H1 (cell line): ENCODE results near the gene MYPOP. TPM values are rescaled to one million over a fixed set of nuclear protein-coding genes. Genes with fewer than 3 reads are reported as not detected.

ENCODE experiments used
- CTCF ChIA-PET: fragments of 300-600 bp; sonication (Branson Sonifier 250); formaldehyde crosslinking; loops from one replicate; lab custom pipeline; 2021; ENCODE audit not compliant: partially characterized antibody; lab: Charles Lee
- POLR2A ChIA-PET: fragments of 300-600 bp; sonication (Branson Sonifier 250); formaldehyde crosslinking; loops from one replicate; lab custom pipeline; 2021; ENCODE audit warnings: inconsistent platforms; ENCODE audit not compliant: partially characterized antibody; lab: Charles Lee
- DNase-seq, 2 experiments: peaks; one replicate each; pipeline versions ENCODE4 v3.0.0 to v3.0.0-alpha.2; 2010 to 2022; ENCODE audit warnings: low spot score in 2 of 2, low read depth in 1 of 2, mixed read lengths in 1 of 2
- FAIRE-seq: peaks from 2 replicates; lab custom pipeline; 2011; peaks lifted over from hg19 to GRCh38; lab: Jason Lieb, UNC
- H2AFZ ChIP-seq: 2 replicates; pipeline ENCODE4 v1.8.1; 2012; ENCODE audit warnings: low read length, inconsistent platforms
- H2AK5ac ChIP-seq: 2 replicates; pipeline ENCODE4 v1.6.1; 2013; ENCODE audit warnings: low read depth, low read length
- H2BK120ac ChIP-seq: replicated peaks from 2 replicates; pipeline ENCODE3; 2013; ENCODE audit warnings: low read depth, low read length, inconsistent platforms
- H2BK12ac ChIP-seq: 2 replicates; pipeline ENCODE4 v1.6.1; 2013; ENCODE audit warnings: low read depth, low read length
- H2BK15ac ChIP-seq: 2 replicates; pipeline ENCODE4 v1.6.1; 2013; ENCODE audit warnings: low read length
- H2BK20ac ChIP-seq: 2 replicates; pipeline ENCODE4 v1.6.1; 2013; ENCODE audit warnings: low read length
- H2BK5ac ChIP-seq: 2 replicates; pipeline ENCODE4 v1.6.1; 2013; ENCODE audit warnings: low read depth, low read length
- H3K14ac ChIP-seq: 2 replicates; pipeline ENCODE4 v1.6.1; 2013; ENCODE audit warnings: inconsistent platforms; ENCODE audit not compliant: insufficient read length
- H3K18ac ChIP-seq: 2 replicates; pipeline ENCODE4 v1.6.1; 2013; ENCODE audit warnings: low read length; ENCODE audit errors: extremely low read depth
- H3K23ac ChIP-seq: 2 replicates; pipeline ENCODE4 v1.6.1; 2013; ENCODE audit warnings: inconsistent platforms; ENCODE audit not compliant: insufficient read length
- H3K23me2 ChIP-seq: 2 replicates; pipeline ENCODE4 v1.6.1; 2013; ENCODE audit warnings: low read depth, low read length
- H3K27ac ChIP-seq: 2 replicates; pipeline ENCODE4 v1.6.1; 2011; ENCODE audit warnings: low read depth, low read length, inconsistent platforms
- H3K27me3 ChIP-seq, 4 experiments: replicated peaks in 1 of 4; 1 replicate in 1 of 4; 2 replicates in 3 of 4; pipeline versions ENCODE4 v1.6.1 to v1.8.1; 2011 to 2013; ENCODE audit warnings: low read length in 3 of 4, mild to moderate bottlenecking in 3 of 4, inconsistent platforms in 2 of 4, mixed read lengths in 2 of 4, moderate library complexity in 1 of 4; ENCODE audit not compliant: control insufficient read depth in 3 of 4, insufficient read depth in 3 of 4; ENCODE audit errors: extremely low read depth in 1 of 4
- H3K36me3 ChIP-seq, 4 experiments: 2 replicates each; pipeline versions ENCODE4 v1.6.1 to v1.8.1; 2011 to 2013; ENCODE audit warnings: mild to moderate bottlenecking in 4 of 4, low read length in 3 of 4, moderate library complexity in 2 of 4, control low read depth in 1 of 4, inconsistent platforms in 1 of 4; ENCODE audit not compliant: insufficient read depth in 4 of 4, control insufficient read depth in 2 of 4
- H3K4ac ChIP-seq: replicated peaks from 2 replicates; pipeline ENCODE3; 2013; ENCODE audit warnings: low read length, low read depth, mixed read lengths, inconsistent platforms; ENCODE audit not compliant: insufficient read length
- H3K4me1 ChIP-seq, 4 experiments: replicated peaks in 1 of 4; 1 replicate in 1 of 4; 2 replicates in 3 of 4; pipeline versions ENCODE4 v1.6.1 to v1.8.1; 2011 to 2013; ENCODE audit warnings: low read length in 3 of 4, inconsistent platforms in 2 of 4, mixed read lengths in 1 of 4; ENCODE audit not compliant: insufficient read depth in 4 of 4, control insufficient read depth in 3 of 4
- H3K4me2 ChIP-seq, 2 experiments: 2 replicates each; pipeline versions ENCODE4 v1.6.1 to v1.8.1; 2011 to 2013; ENCODE audit warnings: low read depth in 2 of 2, low read length in 2 of 2, control low read depth in 1 of 2, inconsistent platforms in 1 of 2, mild to moderate bottlenecking in 1 of 2; ENCODE audit not compliant: insufficient read depth in 1 of 2
- H3K4me3 ChIP-seq, 4 experiments: fragments of 200-600, 300-600 bp in 1 of 4; sonication (generic), shearing (Covaris generic), sonication (Bioruptor Twin) in 1 of 4; 2 replicates each; pipeline versions ENCODE4 v1.5.1 to v1.8.1; 2011 to 2016; ENCODE audit warnings: low read length in 4 of 4, low read depth in 3 of 4, control low read depth in 2 of 4, inconsistent platforms in 2 of 4, mild to moderate bottlenecking in 2 of 4, mixed read lengths in 1 of 4, moderate library complexity in 1 of 4; ENCODE audit not compliant: insufficient read depth in 2 of 4; ENCODE audit errors: extremely low read depth in 1 of 4
- H3K56ac ChIP-seq: replicated peaks from 2 replicates; pipeline ENCODE3; 2013; ENCODE audit warnings: low read depth, mild to moderate bottlenecking, mixed read lengths, low read length, inconsistent platforms; ENCODE audit not compliant: insufficient read length
- H3K79me1 ChIP-seq: 2 replicates; pipeline ENCODE4 v1.6.1; 2013; ENCODE audit warnings: low read depth, low read length, control low read depth
- H3K79me2 ChIP-seq, 2 experiments: 2 replicates each; pipeline versions ENCODE4 v1.6.1 to v1.8.1; 2012 to 2013; ENCODE audit warnings: low read length in 2 of 2, mild to moderate bottlenecking in 2 of 2, inconsistent platforms in 1 of 2; ENCODE audit not compliant: insufficient read depth in 2 of 2, control insufficient read depth in 1 of 2
- H3K9ac ChIP-seq, 4 experiments: replicated peaks in 1 of 4; 1 replicate in 1 of 4; 2 replicates in 3 of 4; pipeline versions ENCODE4 v1.6.1 to v1.8.1; 2011 to 2013; ENCODE audit warnings: low read depth in 3 of 4, low read length in 3 of 4, control low read depth in 2 of 4, mild to moderate bottlenecking in 2 of 4, moderate library complexity in 2 of 4, inconsistent platforms in 1 of 4; ENCODE audit errors: extremely low read depth in 1 of 4
- H3K9me3 ChIP-seq, 2 experiments: 2 replicates each; pipeline versions ENCODE4 v1.6.1 to v1.8.1; 2012 to 2013; ENCODE audit warnings: mild to moderate bottlenecking in 2 of 2, moderate library complexity in 2 of 2, control low read depth in 1 of 2, inconsistent platforms in 1 of 2, low read depth in 1 of 2, low read length in 1 of 2, mixed read lengths in 1 of 2; ENCODE audit not compliant: insufficient read depth in 2 of 2
- H4K20me1 ChIP-seq, 2 experiments: replicated peaks in 1 of 2; 2 replicates each; pipeline versions ENCODE3 to v1.8.1; 2011 to 2013; ENCODE audit warnings: inconsistent platforms in 2 of 2, low read length in 2 of 2, mild to moderate bottlenecking in 1 of 2; ENCODE audit not compliant: insufficient read depth in 2 of 2, control insufficient read depth in 1 of 2
- H4K5ac ChIP-seq: 2 replicates; pipeline ENCODE4 v1.6.1; 2013; ENCODE audit warnings: low read length, low read depth, mixed read lengths, inconsistent platforms; ENCODE audit not compliant: insufficient read length
- H4K8ac ChIP-seq: 2 replicates; pipeline ENCODE4 v1.8.0; 2013; ENCODE audit warnings: mild to moderate bottlenecking, moderate library complexity, low read length, inconsistent platforms; ENCODE audit not compliant: insufficient read depth; ENCODE audit errors: extremely low read depth
- H4K91ac ChIP-seq: replicated peaks from 2 replicates; pipeline ENCODE3; 2013; ENCODE audit warnings: low read length, mixed read lengths, inconsistent platforms; ENCODE audit not compliant: insufficient read length
- GABPA ChIP-seq: IDR thresholded peaks from 2 replicates; pipeline ENCODE4 v1.6.1; 2011; ENCODE audit warnings: mild to moderate bottlenecking, low read length, moderate library complexity, borderline replicate concordance; ENCODE audit not compliant: insufficient read depth
- MAFK ChIP-seq: IDR thresholded peaks from 2 replicates; pipeline ENCODE4 v1.6.1; 2012; ENCODE audit warnings: low read depth, mild to moderate bottlenecking, improper control_type of control experiment, low read length
- WGBS, 2 experiments: shearing (Covaris generic) in 1 of 2; methylation state at CpG; one replicate each; pipeline versions ENCODE4 v1.1.6 to v1.1.7; 2013 to 2015; ENCODE audit warnings: low lambda C conversion rate in 2 of 2, mixed read lengths in 2 of 2, inconsistent platforms in 1 of 2, low coverage in 1 of 2, missing lambda C conversion rate in 1 of 2; ENCODE audit not compliant: insufficient replicate concordance in 2 of 2, insufficient coverage in 1 of 2, insufficient read length in 1 of 2; ENCODE audit errors: extremely low coverage in 1 of 2, missing lambda C conversion rate in 1 of 2; 5-methylcytosine and 5-hydroxymethylcytosine counted together
- polyA plus RNA-seq, 7 experiments: library from polyadenylated mRNA; depleted of rRNA in 3 of 7; stranded (reverse) in 5 of 7; unstranded in 2 of 7; fragments of >200 nt in 5 of 7; fragments of 200-250 nt in 2 of 7; gene quantifications; 1 replicate in 5 of 7; 2 replicates in 1 of 7; 4 replicates in 1 of 7; pipeline versions ENCODE4 v1.2.1 to v1.2.3, GENCODE V29; 2011 to 2013; ENCODE audit warnings: missing spikeins in 2 of 7, mixed read lengths in 2 of 7
- total RNA-seq: library from RNA; stranded (reverse); fragmentation: NEBNext Ultra II Directional; extraction: Animal tissue kit (Norgen Biotek cat#: 25700); gene quantifications from 2 replicates; pipeline ENCODE4 v1.2.1, GENCODE V29; 2021

The MYPOP gene
- total and polyA plus RNA-seq, 2 of the 8 experiments (the other 6 are each of a cell fraction or from before 2014, with no cell fraction given), result 3.2 to 11.1 TPM

DNA sequence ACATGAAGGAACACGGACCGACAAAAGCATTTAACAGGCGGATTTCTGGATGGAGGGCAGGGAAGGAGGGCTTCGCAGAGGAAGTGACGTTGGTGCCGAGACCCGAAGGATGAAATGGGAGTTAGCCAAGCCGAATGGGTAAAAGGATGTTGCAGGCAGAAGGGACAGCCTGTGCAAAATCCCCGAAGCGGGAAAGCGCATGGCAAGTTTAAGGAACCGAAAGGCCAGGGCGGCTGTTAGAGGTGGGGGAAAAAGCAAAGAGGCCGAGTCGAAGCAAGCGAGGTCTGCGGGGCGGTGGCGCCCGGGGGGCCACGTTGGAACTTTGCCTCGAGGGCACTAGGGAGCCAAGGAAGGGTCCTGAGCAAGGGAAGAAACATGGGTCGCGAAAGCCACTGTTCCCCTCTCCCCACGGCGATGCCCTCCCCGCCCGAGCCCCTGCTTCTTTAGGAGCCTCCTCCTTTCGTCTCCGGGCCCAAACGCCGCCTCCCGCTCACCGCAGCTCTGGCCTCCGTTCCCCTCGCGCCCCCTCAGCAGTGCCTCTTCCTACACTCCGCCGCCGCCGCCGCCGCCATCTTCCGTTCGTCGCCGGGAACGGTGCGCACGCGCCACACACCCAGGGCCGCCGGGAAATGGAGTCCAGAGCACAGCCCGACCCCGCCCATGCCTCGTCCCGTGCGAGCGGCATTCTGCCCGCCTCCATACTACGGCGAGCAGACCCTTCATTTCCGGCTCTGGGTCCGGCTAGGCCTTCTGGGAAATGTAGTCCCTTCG lies 39.7 kb downstream of the MYPOP start, which contains the start of gene SYMPK:
SYMPK (minus strand) TSS at position 584 of the 771 bp plus-strand sequence. CDS start 8,652 bp downstream, outside the sequence.
- Histone ChIP-seq H2AFZ (0 out of 2 replicates have a peak within 1 kb of the TSS, but pooled peaks have one; percentile 33), H3K4ac (peak within 1 kb of the TSS; percentile 57), H3K27me3 (no peaks in the 10 kb centered on the region; a peak in 1 of 7 replicates), H3K4me3 (peak within 1 kb of the TSS; percentile 81 to 99 (median 90)), H3K9ac (peak within 1 kb of the TSS; percentile 81 to 95 (median 85)), H4K5ac (peak within 1 kb of the TSS; percentile 56), H3K4me1 (peaks cover 0 to 18% (median 8%) of the 10 kb centered on the region in 4 experiments; a peak in 6 of 7 replicates), H3K9me3 (no peaks in the 10 kb centered on the region), H3K4me2 (peak within 1 kb of the TSS; percentile 91 to 96), H3K27ac (peak within 1 kb of the TSS; percentile 90), H3K14ac (no peak within 1 kb of the TSS), H4K91ac (peak within 1 kb of the TSS; percentile 82), H4K8ac (peak within 1 kb of the TSS; percentile 97), H3K23ac (no peak within 1 kb of the TSS), H3K18ac (peak within 1 kb of the TSS; percentile 68), H3K79me2 (peaks cover 3 to 73% of the 10 kb centered on the region in 2 experiments; a peak in 2 of 4 replicates), H2BK15ac (no peak within 1 kb of the TSS; the same call in 1 of the 2 replicates), H2BK20ac (no peak within 1 kb of the TSS), H3K36me3 (peaks cover 0 to 9% (median 7%) of the 10 kb centered on the region in 4 experiments; a peak in 5 of 8 replicates), H2BK12ac (peak within 1 kb of the TSS; percentile 88; the same call in 1 of the 2 replicates), H2BK5ac (peak within 1 kb of the TSS; percentile 89), H3K23me2 (peaks cover 17% of the 10 kb centered on the region), H2BK120ac (no peak within 1 kb of the TSS), H3K79me1 (peaks cover 12% of the 10 kb centered on the region; the same call in 1 of the 2 replicates), H3K56ac (peak within 1 kb of the TSS; percentile 70), H2AK5ac (peak within 1 kb of the TSS; percentile 4; the same call in 1 of the 2 replicates), H4K20me1 (peaks cover 2 to 8% of the 10 kb centered on the region in 2 experiments)
- FAIRE-seq (peak; percentile 86), DNase-seq (peak; percentile 96 to 97)
- ChIA-PET CTCF (interaction anchor here (0.7 to 12.4 kb wide), 8 partner anchors 9 to 93 kb away, joined by 3 to 208 read pairs (median 6); partner anchors contain the start of genes IRF2BP1 and SIX5), POLR2A (interaction anchor here (0.6 to 13.7 kb wide), 18 partner anchors 9 to 146 kb away, joined by 3 to 277 read pairs (median 4); partner anchors contain the start of genes IRF2BP1, MYPOP, RSPH6A and SIX5)
- 1% methylated on average over 63 of the region's 65 CpGs; no CpG with 5 or more reads in 1 of the 2 experiments for WGBS, 2 experiments
- TF ChIP-seq GABPA, result peak; percentile 90; the same call in 1 of the 2 replicates
- TF ChIP-seq MAFK, result no peak
